ENCODE results near the gene INPP5E. TPM values are rescaled to one million over a fixed set of nuclear protein-coding genes. Genes with fewer than 3 reads are reported as not detected.

Gene INPP5E
- total and polyA plus RNA-seq, 2 experiments from 2014 or later: 5.0 to 8.1 TPM

DNA sequence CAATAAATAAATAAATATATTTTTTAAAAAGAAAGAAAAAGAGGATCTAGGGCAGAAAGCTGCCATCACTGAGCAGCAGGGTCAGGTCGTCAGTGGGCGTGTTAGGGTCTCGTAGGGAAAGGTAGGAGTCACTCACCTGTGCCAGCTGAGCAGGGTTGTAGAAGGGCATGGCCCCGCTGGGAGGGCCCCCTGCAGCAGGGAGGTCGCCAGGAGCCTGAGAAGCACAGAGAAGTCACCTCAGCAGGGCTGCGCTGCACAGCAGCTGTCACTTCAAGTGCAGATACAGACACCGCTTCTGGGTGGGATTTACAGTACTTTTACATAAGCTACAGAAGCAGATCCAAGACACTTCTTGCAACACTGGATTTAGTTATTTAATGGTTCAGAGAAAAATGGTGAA lies 4.0 kb upstream of the INPP5E start:
- Histone ChIP-seq H3K4me1 (ENCODE audit: insufficient read depth) (no peaks in the 10 kb centered on the region), H3K27me3 (replicated peaks; ENCODE audit: insufficient read depth) (no peaks in the 10 kb centered on the region), H3K9ac (no peak overlapping the region), H3K79me2 (ENCODE audit: insufficient read depth) (peaks cover 16% of the 10 kb centered on the region), H3F3A (ENCODE audit: insufficient read depth) (peaks cover 16% of the 10 kb centered on the region), H3K4me3 (no peak overlapping the region), H3K27ac (no peak overlapping the region), H4K20me1 (ENCODE audit: insufficient read depth) (no peaks in the 10 kb centered on the region), H3K9me3 (ENCODE audit: low read depth) (no peaks in the 10 kb centered on the region), H3K9me2 (ENCODE audit: insufficient read depth) (no peaks in the 10 kb centered on the region), H3K36me3 (ENCODE audit: low read depth) (peaks cover 41% of the 10 kb centered on the region), H3K4me2 (ENCODE audit: unreplicated experiment) (no peak overlapping the region), H2AFZ (no peak overlapping the region)
- DNase-seq: no peak
- 87 to 88% methylated on average over 7 of the region's 7 CpGs for WGBS, 2 experiments (ENCODE audit: low coverage in 1 of 2, low lambda C conversion rate in 2 of 2, missing lambda C conversion rate in 2 of 2)
- in situ Hi-C loops (cut with MboI): no loop called here
- no peak for TF ChIP-seq EZH2 (IDR thresholded peaks at IDR 0.05; ENCODE audit: insufficient read depth, poor library complexity, severe bottlenecking)
- no peak for TF ChIP-seq EZH2phosphoT487 (IDR thresholded peaks at IDR 0.05; ENCODE audit: insufficient read depth, low read depth)

DNA sequence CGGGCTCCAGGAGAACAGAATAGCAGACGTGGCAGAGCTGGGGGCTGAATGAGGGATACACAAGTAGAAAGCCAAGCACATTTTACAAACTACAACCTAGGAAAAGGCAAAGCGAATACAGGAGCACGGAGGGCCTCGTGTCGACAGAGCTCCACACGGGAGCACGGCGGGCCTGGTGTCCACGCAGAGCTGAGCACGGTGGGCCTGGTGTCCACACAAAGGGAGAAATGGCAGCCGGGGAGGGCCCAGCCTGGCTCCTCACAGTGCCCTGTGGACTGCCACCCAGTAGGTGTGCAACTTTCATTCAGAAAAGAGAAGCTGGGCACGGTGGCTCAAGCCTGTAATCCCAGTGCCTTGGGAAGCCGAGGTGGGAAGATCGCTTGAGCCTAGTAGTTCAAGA lies 3.4 kb upstream of the INPP5E start:
- Histone ChIP-seq H4K20me1 (ENCODE audit: insufficient read depth) (no peaks in the 10 kb centered on the region), H3K4me3 (no peak overlapping the region), H3K4me2 (ENCODE audit: unreplicated experiment) (no peak overlapping the region), H3K27me3 (replicated peaks; ENCODE audit: insufficient read depth) (no peaks in the 10 kb centered on the region), H3K9me2 (ENCODE audit: insufficient read depth) (no peaks in the 10 kb centered on the region), H3K9me3 (ENCODE audit: low read depth) (no peaks in the 10 kb centered on the region), H3K79me2 (ENCODE audit: insufficient read depth) (peaks cover 22% of the 10 kb centered on the region), H3K4me1 (ENCODE audit: insufficient read depth) (no peaks in the 10 kb centered on the region; the same call in 1 of the 2 replicates), H3K9ac (no peak overlapping the region), H2AFZ (no peak overlapping the region), H3K27ac (no peak overlapping the region), H3F3A (ENCODE audit: insufficient read depth) (peaks cover 16% of the 10 kb centered on the region), H3K36me3 (ENCODE audit: low read depth) (peaks cover 40% of the 10 kb centered on the region)
- in situ Hi-C loops (cut with MboI): no loop called here
- 92 to 93% methylated on average over 15 of the region's 15 CpGs for WGBS, 2 experiments (ENCODE audit: low coverage in 1 of 2, low lambda C conversion rate in 2 of 2, missing lambda C conversion rate in 2 of 2)
- DNase-seq: no peak
- TF ChIP-seq EZH2 (IDR thresholded peaks at IDR 0.05; ENCODE audit: insufficient read depth, poor library complexity, severe bottlenecking) (no peak), EZH2phosphoT487 (IDR thresholded peaks at IDR 0.05; ENCODE audit: insufficient read depth, low read depth) (no peak)

DNA sequence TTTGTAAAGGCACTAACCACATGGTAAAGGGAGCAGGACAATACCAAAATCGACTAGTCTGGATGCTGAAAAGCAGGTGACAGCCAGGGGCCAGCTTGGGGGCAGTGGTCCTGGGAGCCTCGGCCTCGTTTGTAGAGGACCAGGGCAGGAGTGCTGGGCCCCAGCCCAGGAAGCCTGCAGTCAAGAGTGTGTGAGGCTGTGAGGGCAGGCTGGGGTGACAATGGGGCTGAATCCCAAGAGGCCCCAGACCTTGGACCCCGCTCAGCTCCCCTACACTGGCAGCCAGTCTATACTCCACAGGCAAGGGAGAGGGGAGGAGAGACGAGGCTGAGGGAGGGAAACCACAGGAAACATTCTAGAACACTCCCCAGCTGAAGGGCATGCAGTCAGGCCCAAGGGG lies 2.6 kb upstream of the INPP5E start:
- H3K36me3 ChIP-seq (ENCODE audit: low read depth): peaks cover 37% of the 10 kb centered on the region
- WGBS, 2 experiments (ENCODE audit: low coverage in 1 of 2, low lambda C conversion rate in 2 of 2, missing lambda C conversion rate in 2 of 2): 58 to 66% methylated on average over 5 of the region's 5 CpGs
- no peaks in the 10 kb centered on the region for H3K9me3 ChIP-seq (ENCODE audit: low read depth)
- peaks cover under 1% of the 10 kb centered on the region; the same call in 1 of the 2 replicates for H4K20me1 ChIP-seq (ENCODE audit: insufficient read depth)
- no peak overlapping the region for H3K9ac ChIP-seq
- no peaks in the 10 kb centered on the region for H3K27me3 ChIP-seq (replicated peaks; ENCODE audit: insufficient read depth)
- in situ Hi-C loops (cut with MboI): no loop called here
- H3K79me2 ChIP-seq (ENCODE audit: insufficient read depth): peaks cover 30% of the 10 kb centered on the region
- no peak for DNase-seq
- no peak overlapping the region for H3K4me3 ChIP-seq
- TF ChIP-seq EZH2 (IDR thresholded peaks at IDR 0.05; ENCODE audit: insufficient read depth, poor library complexity, severe bottlenecking) (no peak), EZH2phosphoT487 (IDR thresholded peaks at IDR 0.05; ENCODE audit: insufficient read depth, low read depth) (no peak)
- H3F3A ChIP-seq (ENCODE audit: insufficient read depth): peaks cover 16% of the 10 kb centered on the region
- no peak overlapping the region for H2AFZ ChIP-seq
- H3K4me2 ChIP-seq (ENCODE audit: unreplicated experiment): no peak overlapping the region
- H3K4me1 ChIP-seq (ENCODE audit: insufficient read depth): peaks cover 4% of the 10 kb centered on the region
- H3K9me2 ChIP-seq (ENCODE audit: insufficient read depth): no peaks in the 10 kb centered on the region
- H3K27ac ChIP-seq: no peak overlapping the region

DNA sequence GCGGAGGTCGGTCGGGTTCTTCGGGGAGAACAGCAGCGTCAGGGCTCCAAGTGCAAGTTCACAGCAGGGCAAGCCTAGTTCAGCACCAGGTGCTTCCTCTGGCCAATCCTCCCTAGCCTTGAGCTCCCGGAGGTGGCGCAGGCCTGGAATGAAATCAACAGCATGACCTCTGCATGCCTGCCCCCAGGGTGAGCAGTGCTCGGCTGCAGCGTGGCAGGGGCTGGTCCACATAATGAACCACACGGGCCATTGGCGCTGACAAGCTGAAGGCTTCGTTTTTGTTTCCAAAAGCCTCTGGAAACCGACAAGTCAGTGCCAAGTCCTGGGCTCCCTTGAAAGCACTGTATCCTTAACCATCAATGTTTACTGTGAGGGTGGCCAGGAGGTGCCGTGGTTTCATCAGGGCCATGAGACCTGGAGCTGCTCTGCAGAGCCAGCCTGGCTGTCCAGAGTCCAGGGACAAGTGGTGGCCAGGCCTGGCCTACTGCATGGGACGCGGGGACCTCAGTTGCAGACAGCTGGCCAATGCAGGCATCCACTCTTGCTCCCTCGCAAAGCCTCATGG lies 2.1 kb upstream of the INPP5E start:
- Histone ChIP-seq H3K9me2 (ENCODE audit: insufficient read depth) (no peaks in the 10 kb centered on the region), H3K36me3 (ENCODE audit: low read depth) (peaks cover 33% of the 10 kb centered on the region), H3K9me3 (ENCODE audit: low read depth) (no peaks in the 10 kb centered on the region), H3K4me2 (ENCODE audit: unreplicated experiment) (no peak overlapping the region), H3K4me3 (no peak overlapping the region), H4K20me1 (ENCODE audit: insufficient read depth) (peaks cover 6% of the 10 kb centered on the region; the same call in 1 of the 2 replicates), H3K79me2 (ENCODE audit: insufficient read depth) (peaks cover 33% of the 10 kb centered on the region), H3F3A (ENCODE audit: insufficient read depth) (peaks cover 16% of the 10 kb centered on the region), H3K27me3 (replicated peaks; ENCODE audit: insufficient read depth) (no peaks in the 10 kb centered on the region), H2AFZ (no peak overlapping the region), H3K9ac (no peak overlapping the region), H3K27ac (no peak overlapping the region), H3K4me1 (ENCODE audit: insufficient read depth) (peaks cover 9% of the 10 kb centered on the region)
- TF ChIP-seq EZH2 (IDR thresholded peaks at IDR 0.05; ENCODE audit: insufficient read depth, poor library complexity, severe bottlenecking): no peak
- TF ChIP-seq EZH2phosphoT487 (IDR thresholded peaks at IDR 0.05; ENCODE audit: insufficient read depth, low read depth): no peak
- 91% methylated on average over 17 of the region's 17 CpGs for WGBS, 2 experiments (ENCODE audit: low coverage in 1 of 2, low lambda C conversion rate in 2 of 2, missing lambda C conversion rate in 2 of 2)
- in situ Hi-C loops (cut with MboI): no loop called here
- DNase-seq: no peak

Measured in GM23248 (cell line).